HG03457 (cell line): Measurements from ENCODE around the gene PRKCA.
"Not testable (repeated sequence)": the region's sequence is repeated elsewhere in the genome, so short reads cannot be mapped to it uniquely, and the experiment has no call there.

Experiments
- ATAC-seq: cut with Tn5 transposase; IDR thresholded peaks from one replicate; pipeline ENCODE4 v1.9.1; 2021; ENCODE audit warnings: moderate number of reproducible peaks; ENCODE audit not compliant: unreplicated experiment

Gene PRKCA

DNA sequence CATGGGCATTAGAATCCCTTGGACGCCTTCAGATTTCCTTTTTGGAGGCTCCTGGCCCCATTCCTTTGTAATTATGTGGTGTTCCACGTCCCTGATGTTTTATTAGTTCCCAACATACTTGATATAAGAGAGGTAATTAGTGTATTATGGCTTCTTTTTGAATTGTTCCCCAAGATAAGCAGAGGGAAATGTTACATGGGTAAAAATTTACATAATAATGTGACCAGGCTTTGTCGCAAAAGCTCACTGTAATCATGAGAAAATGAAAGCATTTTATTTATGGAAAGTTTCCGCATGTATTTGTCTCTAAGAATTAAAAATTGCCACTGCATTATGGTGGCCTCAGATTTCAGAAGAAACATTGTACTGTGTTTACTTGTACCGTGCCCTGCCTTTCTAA lies 177.8 kb downstream of the PRKCA start:
- ATAC-seq, result no peak

DNA sequence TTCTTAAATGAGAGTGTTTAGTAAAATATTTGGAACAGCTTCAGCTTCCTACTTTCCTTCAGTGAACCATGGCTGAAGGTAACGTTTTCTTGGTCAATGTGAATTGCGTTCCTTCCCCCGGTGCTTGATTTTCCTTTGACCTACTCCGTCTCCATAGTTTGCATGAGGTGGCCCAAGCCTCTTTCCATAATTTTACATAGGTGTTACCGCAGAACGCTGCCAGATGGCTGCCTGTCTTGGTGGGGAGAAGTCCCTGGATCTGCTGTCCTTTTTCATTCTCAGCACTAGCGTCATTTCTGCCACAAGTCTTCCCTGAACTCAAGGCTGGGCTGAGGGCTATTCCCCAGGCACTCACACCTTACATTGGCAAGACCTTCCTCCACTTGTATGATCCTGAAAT lies 178.4 kb downstream of the PRKCA start:
- no peak for ATAC-seq

DNA sequence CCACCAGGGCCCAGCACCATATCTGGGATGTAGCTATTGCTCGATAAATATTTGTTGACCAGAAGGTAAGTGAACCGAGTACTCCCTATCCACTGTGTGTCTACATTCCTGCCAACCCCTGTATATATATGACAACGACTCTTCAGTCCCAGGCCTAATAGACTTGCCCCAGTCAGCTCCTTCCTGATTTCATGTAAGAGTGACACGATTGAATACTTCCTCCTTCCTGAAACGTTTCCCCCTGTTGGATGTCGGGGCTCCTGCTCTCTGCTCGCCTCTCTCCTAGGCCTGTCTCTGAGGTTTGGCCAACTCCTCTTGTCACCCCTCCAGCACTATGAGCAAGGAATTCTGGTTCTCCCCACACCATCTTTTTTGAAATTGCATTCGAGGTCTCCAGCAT lies 178.9 kb downstream of the PRKCA start:
- ATAC-seq, result no peak

DNA sequence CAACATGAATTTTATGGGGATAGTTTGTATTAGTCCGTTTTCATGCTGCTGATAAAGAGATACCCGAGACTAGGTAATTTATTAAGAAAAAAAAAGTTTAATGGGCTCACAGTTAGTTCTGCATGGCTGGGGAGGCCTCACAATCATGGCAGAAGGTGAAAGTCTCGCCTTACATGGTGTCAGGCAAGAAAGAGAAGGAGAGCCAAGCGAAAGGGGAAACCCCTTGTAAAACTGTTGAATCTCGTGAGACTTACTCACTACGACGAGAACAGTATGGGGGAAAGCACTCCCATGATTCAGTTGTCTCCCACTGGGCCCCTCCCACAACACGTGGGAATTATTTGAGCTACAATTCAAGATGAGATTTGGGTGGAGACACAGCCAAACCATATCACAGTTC lies 181.5 kb downstream of the PRKCA start:
- ATAC-seq, result no peak

- ATAC-seq, result no peak
These were observed 183.0 kb downstream of the PRKCA start for GRCh38 chr17:66485309-66485947.

DNA sequence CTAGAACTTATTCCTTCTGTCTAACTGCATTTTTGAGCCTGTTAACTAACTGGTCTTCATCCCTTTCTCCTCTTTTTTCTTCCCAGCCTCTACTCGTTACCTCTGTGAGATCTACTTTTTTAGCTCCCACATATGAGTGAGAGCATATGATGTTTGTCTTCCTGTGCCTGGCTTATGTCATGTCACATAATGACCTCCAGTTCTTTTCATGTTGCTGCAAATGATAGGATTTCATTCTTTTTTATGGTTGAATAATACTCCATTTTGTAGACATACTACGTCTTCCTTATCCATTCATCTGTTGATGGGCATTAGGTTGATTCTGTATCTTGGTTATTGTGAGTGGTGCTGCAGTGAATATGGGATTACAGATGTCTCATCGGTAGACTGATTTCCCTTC lies 184.7 kb downstream of the PRKCA start:
- no peak for ATAC-seq

DNA sequence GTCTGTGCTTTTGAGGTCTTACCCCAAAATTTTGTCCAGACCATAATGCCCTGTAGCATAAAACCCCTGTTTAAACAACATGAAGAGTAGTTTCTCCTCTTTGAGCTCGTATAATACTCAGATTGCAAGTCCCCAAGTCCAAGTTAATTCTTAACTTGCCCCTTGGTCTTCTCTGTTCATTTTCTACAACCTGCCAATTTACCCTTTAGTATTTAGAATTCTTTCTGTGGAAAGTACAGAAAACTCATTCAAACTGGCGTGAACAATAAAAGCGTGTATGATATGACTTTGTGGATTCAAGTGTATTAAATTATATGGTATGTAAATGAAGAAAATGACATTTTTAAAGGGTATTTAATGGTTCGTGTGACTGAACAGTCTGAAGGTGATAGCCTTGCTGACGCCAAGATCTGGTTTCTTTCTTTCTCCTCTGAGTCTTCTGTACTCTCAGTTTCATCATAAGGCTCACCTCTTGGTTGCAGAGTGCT lies 185.6 kb downstream of the PRKCA start:
- no peak for ATAC-seq

DNA sequence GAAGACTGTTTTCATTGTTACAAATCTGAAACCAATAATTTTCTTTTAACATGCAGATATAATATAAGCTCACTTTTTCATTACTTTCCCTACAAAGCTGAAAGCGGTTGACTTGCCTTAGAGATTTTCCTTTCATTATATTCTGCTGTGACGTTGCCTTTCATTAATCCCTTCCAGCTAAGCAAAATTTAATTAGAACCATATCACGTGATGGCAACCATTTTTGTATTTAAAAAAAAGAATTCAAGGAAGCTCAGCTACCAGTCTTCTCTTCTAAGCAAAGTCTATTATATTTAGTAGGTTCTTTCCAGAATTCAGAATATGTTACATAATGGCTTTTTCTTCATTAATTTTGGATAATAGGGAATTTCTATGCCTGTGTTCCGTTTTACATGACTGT lies 186.5 kb downstream of the PRKCA start:
- ATAC-seq, result no peak

DNA sequence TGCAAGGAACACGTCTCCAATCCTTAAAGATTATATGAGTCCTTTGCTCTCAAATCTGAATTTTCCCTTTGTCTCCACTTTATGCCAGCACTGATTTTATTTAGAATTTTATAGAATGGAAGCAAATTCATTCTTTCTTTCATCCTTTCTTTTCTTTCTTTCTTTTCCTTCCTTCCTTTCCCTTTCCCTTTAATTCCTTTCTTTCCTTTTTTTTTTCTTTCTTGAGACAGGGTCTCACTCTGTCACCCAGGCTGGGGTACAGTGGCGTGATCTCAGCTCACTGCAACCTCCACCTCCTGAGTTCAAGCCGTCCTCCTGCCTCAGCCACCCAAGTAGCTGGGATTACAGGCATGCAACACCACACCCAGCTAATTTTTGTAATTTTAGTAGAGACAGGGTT lies 187.2 kb downstream of the PRKCA start:
- not testable (repeated sequence) for ATAC-seq

DNA sequence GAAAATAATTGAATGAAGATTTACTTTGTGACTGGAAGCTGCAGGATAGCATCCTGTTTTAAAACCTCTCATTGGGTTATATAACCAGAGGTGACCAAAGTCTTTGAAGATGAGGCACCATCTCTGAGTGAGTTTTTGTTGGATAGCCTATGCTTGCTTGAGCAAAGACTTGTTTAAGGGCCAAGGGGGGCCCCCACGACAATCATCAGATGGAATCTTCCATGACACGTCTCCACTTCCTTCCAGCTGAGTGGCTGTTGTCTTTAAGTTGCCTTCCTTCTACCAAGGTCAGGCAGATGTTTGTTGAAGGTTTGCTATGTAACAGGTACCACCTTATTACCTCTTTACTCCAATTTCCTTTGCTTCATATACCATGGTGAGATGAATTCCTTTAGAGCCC lies 188.8 kb downstream of the PRKCA start:
- ATAC-seq, result no peak

- no peak for ATAC-seq
These were observed 189.3 kb downstream of the PRKCA start for GRCh38 chr17:66491665-66492064.

DNA sequence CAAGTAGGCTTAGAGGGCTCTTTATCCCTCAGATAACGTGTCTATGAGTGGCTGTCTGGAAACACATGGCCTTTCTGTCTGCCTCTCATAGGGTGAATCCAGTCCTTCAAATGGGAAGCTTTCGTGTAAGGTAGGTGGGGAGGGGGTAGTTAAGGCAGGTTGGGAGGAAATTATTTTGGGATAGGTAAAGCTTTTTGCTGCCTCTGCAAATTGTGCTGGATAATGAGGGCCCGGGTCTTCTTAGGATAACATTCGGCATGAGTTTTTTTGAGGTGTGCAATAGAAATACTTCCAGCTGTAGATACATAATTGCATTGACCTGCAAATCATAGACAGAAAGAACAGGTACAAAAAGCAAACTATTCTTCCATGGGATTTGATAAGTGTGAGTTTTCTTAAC lies 189.7 kb downstream of the PRKCA start:
- ATAC-seq, result no peak

DNA sequence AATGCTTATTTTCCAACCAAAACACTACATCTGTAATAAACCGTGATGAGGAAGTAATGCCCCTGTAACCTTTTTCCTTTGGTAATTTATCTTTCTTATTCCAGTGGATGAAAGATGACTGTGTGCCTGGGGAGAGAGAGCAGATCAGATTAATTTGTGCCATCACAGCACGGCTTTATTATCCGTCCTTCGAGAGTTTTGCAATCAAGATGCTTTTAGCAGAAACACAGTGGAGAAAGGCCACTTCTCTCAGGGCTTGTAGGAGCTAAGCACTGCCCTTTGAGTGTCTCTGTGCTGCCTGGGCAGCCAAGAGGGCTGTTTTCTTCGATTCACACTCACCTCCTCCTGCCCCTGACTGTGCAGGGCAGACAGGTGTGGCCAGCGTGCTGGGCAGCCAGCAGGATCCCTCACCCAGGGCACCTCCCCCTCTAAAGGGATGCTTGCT lies 190.2 kb downstream of the PRKCA start:
- no peak for ATAC-seq

DNA sequence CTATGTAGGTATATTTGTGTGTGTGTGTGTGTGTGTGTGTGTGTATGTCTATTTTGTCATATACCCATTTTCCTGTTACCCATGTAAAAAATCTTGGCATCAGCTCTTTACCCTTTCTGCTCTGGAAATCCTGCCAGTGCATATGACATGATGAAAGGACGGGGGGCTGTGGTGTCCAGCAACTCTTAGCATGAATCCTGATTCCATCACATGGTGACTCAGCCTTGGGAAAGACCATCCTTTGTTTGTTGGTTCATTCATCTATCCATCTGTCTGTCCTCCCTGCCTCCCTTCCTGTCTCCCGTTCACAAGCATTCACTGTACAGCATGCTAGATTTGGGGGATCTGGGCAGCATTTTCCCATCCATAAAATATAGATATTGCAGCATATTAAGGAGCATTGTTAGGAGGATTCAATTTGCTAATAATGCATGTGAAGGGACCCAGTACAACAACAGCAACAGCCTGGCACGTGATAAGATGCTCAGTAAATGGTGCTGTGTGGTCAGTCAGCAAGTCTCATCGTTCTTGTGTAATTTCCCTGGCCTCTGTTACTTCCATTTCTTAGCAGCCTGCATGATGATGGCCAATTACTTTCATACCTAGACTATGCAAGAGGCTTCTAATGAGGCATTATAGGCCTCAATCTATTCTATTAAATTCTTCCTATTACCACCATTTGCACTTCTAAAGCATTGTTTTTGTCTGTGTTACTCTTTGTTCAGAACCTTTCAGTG lies 191.0 kb downstream of the PRKCA start:
- ATAC-seq, result no peak

- no peak for ATAC-seq
These were observed 191.8 kb downstream of the PRKCA start for GRCh38 chr17:66494023-66494803.

DNA sequence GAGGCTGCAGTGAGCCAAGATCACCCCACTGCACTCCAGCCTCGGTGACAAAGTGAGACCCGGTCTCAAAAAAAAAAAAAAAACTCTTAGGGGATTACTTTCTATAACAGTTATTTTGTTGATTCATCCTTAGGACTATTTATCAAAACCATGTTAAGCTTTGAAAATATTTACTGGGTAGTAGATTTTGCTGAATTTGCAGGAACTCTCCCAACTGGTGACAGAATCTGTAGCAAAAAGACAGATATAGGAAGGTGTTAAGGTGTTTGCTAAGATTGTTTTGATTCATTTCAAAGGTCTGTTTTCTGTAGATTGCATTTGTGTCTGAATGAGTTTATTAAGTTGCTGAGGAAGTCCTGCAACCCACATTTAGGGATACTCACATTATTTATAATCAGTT lies 192.6 kb downstream of the PRKCA start:
- no peak for ATAC-seq

DNA sequence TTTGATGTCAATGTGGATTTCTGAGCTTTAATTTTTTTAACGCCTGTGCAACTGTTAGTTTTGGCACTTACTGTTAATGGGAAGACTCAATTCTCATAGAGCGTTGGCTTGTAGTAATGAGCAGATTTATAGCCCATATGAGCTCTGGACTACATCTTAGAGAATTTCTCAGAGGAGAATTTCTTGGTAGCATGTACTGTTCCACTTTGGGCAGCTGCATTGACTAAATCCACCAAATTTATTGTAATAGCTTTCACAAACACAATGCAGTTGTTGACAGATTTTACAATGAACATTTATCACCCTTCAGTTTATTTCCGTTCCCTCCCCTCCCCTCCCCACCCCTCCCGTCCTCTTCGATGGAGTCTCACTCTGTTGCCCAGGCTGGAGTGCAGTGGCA lies 193.9 kb downstream of the PRKCA start:
- no peak for ATAC-seq

- ATAC-seq, result no peak
These were observed 196.2 kb downstream of the PRKCA start for GRCh38 chr17:66498580-66498979.

- no peak for ATAC-seq
These were observed 204.2 kb downstream of the PRKCA start for GRCh38 chr17:66506641-66507040.

DNA sequence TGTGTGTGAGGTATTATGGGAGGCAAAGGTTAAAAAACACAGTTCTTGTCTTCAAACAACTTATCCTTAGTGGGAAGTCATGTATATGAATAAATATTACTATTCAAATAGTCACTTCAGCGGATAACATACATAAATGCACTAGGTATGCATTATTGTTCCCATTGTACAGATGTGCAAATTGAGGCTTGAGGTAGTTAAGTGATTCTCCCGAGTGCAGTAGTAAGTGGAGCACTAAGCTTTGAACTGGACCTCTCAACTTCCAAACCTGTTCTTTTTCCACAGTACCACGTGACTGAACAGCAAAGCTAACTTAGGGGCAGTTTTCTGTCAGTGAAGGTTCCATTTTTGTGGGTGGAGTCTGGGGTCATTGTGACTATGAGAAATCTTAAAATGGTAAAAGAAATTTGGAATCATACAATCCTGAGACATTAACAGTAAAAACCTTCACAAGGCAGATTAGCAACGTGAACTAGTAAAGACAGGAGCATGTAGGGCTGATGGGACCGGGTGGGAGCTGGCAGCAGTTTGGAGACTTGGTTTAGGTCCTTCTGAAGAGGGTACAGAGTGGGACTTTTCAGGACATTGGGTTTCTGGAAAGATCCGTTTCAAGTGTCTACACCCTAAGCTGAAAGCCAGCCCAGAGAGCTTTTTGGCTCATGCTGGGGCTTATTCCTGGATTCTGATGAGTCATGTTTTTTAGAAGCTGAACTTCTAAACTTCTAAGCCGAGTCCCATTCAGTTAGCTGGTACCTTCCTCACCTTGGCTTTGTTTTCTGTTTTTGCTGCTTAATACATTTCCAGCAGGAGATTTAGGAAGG lies 204.9 kb downstream of the PRKCA start:
- no peak for ATAC-seq
